SIG-M5 treated with dmso at 0.1 percent for 504 hours (cell line): ENCODE measurements around the gene OR5AU1.

Experiments
- DNase-seq: peaks from one replicate; lab custom pipeline; 2025; ENCODE audit not compliant: unreplicated experiment; lab: John Stamatoyannopoulos, UW

Gene OR5AU1

GRCh38 chr14:21155963-21156362, at the start of gene OR5AU1:
Gene OR5AU1, minus strand, starts transcription at chr14:21156063. Its CDS starts 191 bp downstream, at chr14:21155872.
- DNase-seq = no peak

GRCh38 chr14:21205026-21205677, 49.3 kb upstream of the OR5AU1 start:
- no peak for DNase-seq

DNA sequence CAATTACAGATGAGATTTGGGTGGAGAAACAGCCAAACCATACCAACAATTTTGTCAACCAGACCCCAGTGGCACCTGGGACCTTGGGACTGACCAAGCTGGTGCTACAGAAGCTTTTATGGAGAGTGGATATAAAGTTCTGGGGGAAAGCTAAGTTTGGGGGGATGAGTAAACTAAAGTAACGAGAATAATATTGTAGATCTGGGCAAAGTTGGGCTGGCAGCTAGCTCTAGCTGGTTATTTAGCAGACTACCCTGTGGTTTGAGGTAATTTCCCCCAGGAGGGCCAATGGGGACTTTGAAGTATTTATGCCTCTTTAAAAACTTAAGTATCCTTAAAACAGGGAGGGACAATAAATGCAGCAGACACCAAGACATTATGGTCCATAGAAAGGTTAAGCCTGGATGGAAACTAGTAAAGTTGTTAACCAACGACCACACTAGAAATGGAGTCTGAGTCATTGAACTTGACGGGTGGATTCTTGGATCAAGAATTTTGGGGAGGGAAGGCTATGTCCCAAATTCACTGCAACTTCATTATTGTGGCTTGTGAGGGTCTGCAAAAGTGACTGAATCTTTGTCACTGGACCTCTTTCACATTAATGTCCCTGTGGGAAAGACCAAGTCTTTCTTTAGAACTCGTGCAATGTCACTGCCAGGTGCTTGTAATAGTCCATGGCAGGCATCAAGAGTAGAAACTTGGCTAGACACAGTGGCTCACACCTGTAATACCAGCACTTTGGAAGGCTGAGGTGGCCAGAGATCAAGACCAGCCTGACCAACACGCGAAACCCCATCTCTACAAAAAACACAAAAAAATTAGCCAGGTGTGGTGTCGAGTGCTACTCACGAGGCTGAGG, 48.5 kb upstream of the OR5AU1 start:
- DNase-seq = no peak

DNA sequence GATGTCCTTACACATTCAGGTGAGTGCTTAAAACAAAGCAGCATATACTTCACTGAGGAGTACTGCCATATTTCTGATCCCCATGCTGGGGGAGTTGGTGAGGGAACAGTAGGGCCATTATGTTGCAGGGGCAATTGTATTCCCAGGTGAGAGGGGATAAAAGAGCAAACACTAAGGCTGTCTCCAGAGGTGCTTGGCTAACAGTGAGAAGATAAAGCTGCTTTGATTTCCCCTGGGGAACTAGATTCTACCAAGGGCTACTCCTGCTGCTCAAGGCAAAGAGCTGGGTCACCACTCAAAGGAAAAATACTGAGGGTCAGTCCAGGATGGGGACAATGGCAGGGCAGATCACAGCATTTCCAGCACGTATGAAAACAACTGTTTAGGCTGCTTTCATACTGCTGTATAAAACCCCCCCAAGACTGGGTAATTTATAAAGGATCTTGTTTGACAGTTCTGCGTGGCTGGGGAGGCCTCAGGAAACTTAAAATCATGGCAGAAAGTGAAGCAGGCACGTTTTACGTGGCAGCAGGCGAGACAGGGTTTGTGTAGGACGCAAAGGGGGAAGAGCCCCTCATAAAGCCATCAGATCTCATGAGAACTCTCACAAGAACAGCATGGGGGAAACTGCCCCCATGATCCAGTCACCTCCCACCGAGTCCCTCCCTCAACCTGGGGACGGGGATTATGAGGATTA, 47.8 kb upstream of the OR5AU1 start:
- DNase-seq = no peak

- DNase-seq = no peak
Observed at GRCh38 chr14:21202463-21203358, 46.8 kb upstream of the OR5AU1 start.

GRCh38 chr14:21201732-21202462, 46.0 kb upstream of the OR5AU1 start:
- DNase-seq = no peak

GRCh38 chr14:21200752-21201461, 45.0 kb upstream of the OR5AU1 start:
- DNase-seq = no peak

- no peak for DNase-seq
Observed at GRCh38 chr14:21199611-21200560, 44.0 kb upstream of the OR5AU1 start.

DNA sequence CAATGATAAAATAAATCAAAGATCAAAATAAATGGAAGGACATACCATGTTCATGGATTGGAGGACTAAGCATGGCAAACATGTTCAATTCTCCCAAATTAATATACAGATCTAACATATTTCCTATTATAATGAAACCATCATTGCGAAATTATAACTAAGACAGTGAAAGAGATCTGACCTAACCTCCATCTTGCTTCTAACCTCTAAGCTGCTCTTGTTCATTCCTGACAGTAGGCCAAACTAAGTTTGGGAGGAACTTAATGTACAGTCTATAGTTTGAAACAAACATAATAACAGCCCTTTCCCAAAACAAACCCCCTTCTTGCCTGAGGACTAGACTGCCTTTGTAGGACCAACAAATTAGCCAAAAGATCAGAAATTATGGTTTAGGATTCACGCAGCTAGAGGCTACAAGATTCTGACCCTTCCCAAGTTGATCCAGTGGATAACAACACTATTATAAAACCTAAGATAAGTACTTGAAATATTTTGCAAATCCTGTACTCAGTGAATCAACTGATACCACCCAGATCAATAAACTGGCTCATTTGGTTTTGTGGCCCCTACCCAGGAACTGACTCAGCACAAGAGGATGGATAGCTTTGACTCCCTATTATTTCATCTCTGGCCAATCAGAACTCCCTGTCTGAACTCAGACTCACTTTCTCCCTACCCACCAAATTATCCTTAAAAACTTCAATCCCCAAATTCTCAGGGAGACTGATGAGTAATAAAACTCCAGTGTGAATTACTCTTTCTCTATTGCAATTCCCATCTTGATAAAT, 41.7 kb upstream of the OR5AU1 start:
- DNase-seq = no peak

- DNase-seq = no peak
Observed at GRCh38 chr14:21194597-21194996, 38.7 kb upstream of the OR5AU1 start.

- DNase-seq = no peak
Observed at GRCh38 chr14:21192875-21193535, 37.1 kb upstream of the OR5AU1 start.

- DNase-seq = no peak
Observed at GRCh38 chr14:21192447-21192822, 36.6 kb upstream of the OR5AU1 start.

- DNase-seq = peak; percentile 53
Observed at GRCh38 chr14:21191809-21192446, 36.1 kb upstream of the OR5AU1 start.

- DNase-seq = no peak
Observed at GRCh38 chr14:21191261-21191808, 35.5 kb upstream of the OR5AU1 start.

DNA sequence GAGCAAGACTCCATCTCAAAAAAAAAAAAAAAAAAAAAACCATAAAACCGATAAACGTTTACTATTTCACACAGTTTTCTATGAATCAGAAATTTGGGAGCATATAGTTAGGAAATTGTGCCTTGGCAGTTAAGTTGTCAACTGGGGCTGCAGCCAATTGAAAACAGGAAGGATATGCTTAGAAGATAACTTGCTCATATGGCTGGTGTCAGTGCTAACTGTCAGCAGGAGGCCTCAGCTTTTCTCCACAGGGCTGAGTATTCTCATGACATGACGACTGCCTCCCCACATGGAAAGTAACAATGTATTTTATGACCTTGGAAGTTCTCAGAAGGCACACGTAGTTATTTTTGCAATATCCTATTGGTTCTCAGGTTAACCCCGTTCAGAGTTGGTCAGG, 29.6 kb upstream of the OR5AU1 start:
- no peak for DNase-seq

DNA sequence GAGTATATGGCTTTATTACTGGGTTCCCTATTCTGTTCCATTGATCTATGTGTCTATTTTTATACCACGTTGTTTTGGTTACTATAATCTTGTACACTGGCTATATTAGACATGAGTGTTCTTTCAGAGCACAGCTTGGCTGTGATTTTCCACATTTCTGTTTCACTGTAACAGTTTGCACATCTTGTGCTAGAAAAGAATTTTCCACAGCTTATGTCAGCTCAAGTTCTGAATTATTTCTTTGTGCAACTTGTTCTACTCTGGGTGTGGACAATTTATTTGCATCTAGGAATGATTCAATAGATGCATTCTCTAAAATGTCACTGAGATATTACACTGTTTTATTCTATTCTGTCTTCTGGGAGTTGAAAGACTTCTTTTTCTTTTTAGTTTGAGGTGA, 28.4 kb upstream of the OR5AU1 start:
- no peak for DNase-seq
